Anterior cingulate cortex (tissue), 58 donors: ENCODE measurements around the gene IRF2BP2.
A peak's percentile ranks its signal among the peaks of the same experiment; 100 is the strongest.

ENCODE experiments used
- DNase-seq, 58 donors: peaks; one replicate each; lab custom pipeline; 2025; lab: John Stamatoyannopoulos, UW

IRF2BP2 gene

GRCh38 chr1:234564035-234565029 lies 45.6 kb downstream of the IRF2BP2 start:
- DNase-seq, result no peak

- peak in 1 of 58 donors; percentile 36 for DNase-seq
Measured at GRCh38 chr1:234562334-234562733, 47.6 kb downstream of the IRF2BP2 start.

GRCh38 chr1:234561319-234561718 lies 48.7 kb downstream of the IRF2BP2 start:
- no peak for DNase-seq

- DNase-seq, result no peak
Measured at GRCh38 chr1:234559902-234560676, 49.9 kb downstream of the IRF2BP2 start.

GRCh38 chr1:234559152-234559901 lies 50.7 kb downstream of the IRF2BP2 start:
- no peak for DNase-seq

GRCh38 chr1:234558330-234558836 lies 51.6 kb downstream of the IRF2BP2 start:
- no peak for DNase-seq

- no peak for DNase-seq
Measured at GRCh38 chr1:234556245-234556943, 53.6 kb downstream of the IRF2BP2 start.

GRCh38 chr1:234555390-234556024 lies 54.5 kb downstream of the IRF2BP2 start:
- no peak for DNase-seq

GRCh38 chr1:234554698-234555311 lies 55.2 kb downstream of the IRF2BP2 start:
- peak in 1 of 58 donors; percentile 43 for DNase-seq
